Small intestine (tissue), 7 donors: ENCODE results near the gene CIAO1. TPM values are rescaled to one million over a fixed set of nuclear protein-coding genes. Genes with fewer than 3 reads are reported as not detected.

Source experiments
- DNase-seq, 2 donors: peaks; one replicate each; pipeline versions ENCODE4 v3.0.0 to v3.0.0-alpha.2; 2013
- FAIRE-seq: peaks from 2 replicates; lab custom pipeline; 2012; peaks lifted over from hg19 to GRCh38; lab: Jason Lieb, UNC
- H3K27ac ChIP-seq, 3 donors: one replicate each; pipeline ENCODE4 v1.5.1; 2013; ENCODE audit warnings: low read length in 2 of 3, mild to moderate bottlenecking in 2 of 3, control low read depth in 1 of 3, inconsistent platforms in 1 of 3, low read depth in 1 of 3, moderate library complexity in 1 of 3
- H3K27me3 ChIP-seq, 3 donors: one replicate each; pipeline ENCODE4 v1.6.1; 2013; ENCODE audit warnings: low read length in 3 of 3, inconsistent platforms in 1 of 3; ENCODE audit not compliant: control insufficient read depth in 3 of 3, insufficient read depth in 3 of 3
- H3K36me3 ChIP-seq, 3 donors: one replicate each; pipeline ENCODE4 v1.6.1; 2013; ENCODE audit warnings: low read length in 3 of 3, inconsistent platforms in 1 of 3, low read depth in 1 of 3, mild to moderate bottlenecking in 1 of 3, moderate library complexity in 1 of 3; ENCODE audit not compliant: control insufficient read depth in 3 of 3, insufficient read depth in 2 of 3
- H3K4me1 ChIP-seq, 3 donors: one replicate each; pipeline ENCODE4 v1.6.1; 2013; ENCODE audit warnings: low read length in 2 of 3, inconsistent platforms in 1 of 3, low read depth in 1 of 3, mild to moderate bottlenecking in 1 of 3, moderate library complexity in 1 of 3; ENCODE audit not compliant: control insufficient read depth in 3 of 3, insufficient read depth in 2 of 3
- H3K4me3 ChIP-seq, 3 donors: one replicate each; pipeline ENCODE4 v1.5.1; 2013; ENCODE audit warnings: low read length in 3 of 3, control low read depth in 1 of 3, inconsistent platforms in 1 of 3, low read depth in 1 of 3, mild to moderate bottlenecking in 1 of 3, moderate library complexity in 1 of 3
- H3K9me3 ChIP-seq, 2 donors: one replicate each; pipeline ENCODE4 v1.6.1; 2013; ENCODE audit warnings: low read depth in 1 of 2, low read length in 1 of 2; ENCODE audit not compliant: control insufficient read depth in 2 of 2, insufficient read depth in 1 of 2
- WGBS, 3 donors: extraction: QIAGEN DNeasy Blood & Tissue Kit; methylation state at CpG; one replicate each; pipeline ENCODE4 v1.1.7; 2013; 5-methylcytosine and 5-hydroxymethylcytosine counted together
- polyA plus RNA-seq, 4 donors: library from polyadenylated mRNA; stranded (reverse) in 3 of 4; unstranded in 1 of 4; fragments of 200-250 nt in 3 of 4; fragments of 120-200 nt in 1 of 4; gene quantifications; one replicate each; pipeline versions ENCODE4 v1.2.1 to v1.2.3, GENCODE V29; 2013
- donor health status: healthy with polysubstance abuse.
- donor health status: control.
- donor health status: control.
- donor health status: Bipolar disorder and iron deficiency.
- donor health status: healthy.

CIAO1 gene
- polyA plus RNA-seq, 4 donors, result 50.3 to 73.2 (median 56.6) TPM

- Histone ChIP-seq H3K27me3 (peaks cover 0 to 46% (median 0%) of the 10 kb centered on the region in 3 donors), H3K4me3 (no peak overlapping the region), H3K4me1 (peaks cover 0 to 7% (median 0%) of the 10 kb centered on the region in 3 donors), H3K36me3 (no peaks in the 10 kb centered on the region), H3K27ac (no peak overlapping the region), H3K9me3 (no peaks in the 10 kb centered on the region)
- no peak for DNase-seq
- FAIRE-seq, result no peak
Measured at GRCh38 chr2:96316999-96317398, 51.0 kb downstream of the CIAO1 start.

GRCh38 chr2:96317584-96317997 lies 51.6 kb downstream of the CIAO1 start:
- FAIRE-seq (no peak), DNase-seq (no peak)
- H3K36me3 ChIP-seq, result no peaks in the 10 kb centered on the region
- peaks cover 0 to 8% (median 0%) of the 10 kb centered on the region in 3 donors for H3K4me1 ChIP-seq
- no peak overlapping the region for H3K4me3 ChIP-seq
- WGBS, 3 donors, result 60 to 90% (median 78%) methylated on average over 4 of the region's 4 CpGs
- H3K9me3 ChIP-seq, result no peaks in the 10 kb centered on the region
- H3K27me3 ChIP-seq, result peaks cover 0 to 51% (median 0%) of the 10 kb centered on the region in 3 donors
- H3K27ac ChIP-seq, result no peak overlapping the region

- no peaks in the 10 kb centered on the region for H3K9me3 ChIP-seq
- 96 to 99% (median 98%) methylated on average over 4 of the region's 4 CpGs for WGBS, 3 donors
- DNase-seq (no peak), FAIRE-seq (no peak)
- H3K4me1 ChIP-seq, result peaks cover 0 to 8% (median 0%) of the 10 kb centered on the region in 3 donors
- no peaks in the 10 kb centered on the region for H3K36me3 ChIP-seq
- H3K4me3 ChIP-seq, result no peak overlapping the region
- H3K27ac ChIP-seq, result no peak overlapping the region
- H3K27me3 ChIP-seq, result peaks cover 0 to 59% (median 0%) of the 10 kb centered on the region in 3 donors
Measured at GRCh38 chr2:96318723-96319122, 52.7 kb downstream of the CIAO1 start.

GRCh38 chr2:96319396-96319795 lies 53.4 kb downstream of the CIAO1 start:
- FAIRE-seq, result no peak
- WGBS, 3 donors, result 88 to 100% (median 90%) methylated on average over 1 of the region's 1 CpG
- Histone ChIP-seq H3K4me3 (no peak overlapping the region), H3K9me3 (no peaks in the 10 kb centered on the region), H3K27me3 (peaks cover 0 to 63% (median 0%) of the 10 kb centered on the region in 3 donors), H3K36me3 (no peaks in the 10 kb centered on the region), H3K4me1 (peaks cover 0 to 8% (median 0%) of the 10 kb centered on the region in 3 donors), H3K27ac (no peak overlapping the region)
- DNase-seq, result no peak

- DNase-seq (no peak), FAIRE-seq (no peak)
- no peaks in the 10 kb centered on the region for H3K36me3 ChIP-seq
- H3K27ac ChIP-seq, result no peak overlapping the region
- H3K4me3 ChIP-seq, result no peak overlapping the region
- no peaks in the 10 kb centered on the region for H3K9me3 ChIP-seq
- H3K27me3 ChIP-seq, result peaks cover 0 to 71% (median 1%) of the 10 kb centered on the region in 3 donors
- peaks cover 0 to 8% (median 0%) of the 10 kb centered on the region in 3 donors for H3K4me1 ChIP-seq
- 85 to 91% (median 88%) methylated on average over 3 of the region's 3 CpGs for WGBS, 3 donors
Measured at GRCh38 chr2:96320326-96320725, 54.3 kb downstream of the CIAO1 start.

- Histone ChIP-seq H3K36me3 (no peaks in the 10 kb centered on the region), H3K4me3 (peak overlapping the region; percentile 42 to 58 (median 47)), H3K27me3 (peaks cover 0 to 75% (median 1%) of the 10 kb centered on the region in 3 donors), H3K4me1 (peaks cover 0 to 8% (median 0%) of the 10 kb centered on the region in 3 donors), H3K27ac (peak overlapping the region in 2 of 3 donors; percentile 46 to 69), H3K9me3 (no peaks in the 10 kb centered on the region)
- FAIRE-seq (no peak), DNase-seq (peak in 1 of 2 donors; percentile 56)
- 4% methylated on average over 41 of the region's 41 CpGs for WGBS, 3 donors
Measured at GRCh38 chr2:96320728-96321622, 55.0 kb downstream of the CIAO1 start.

Other genes starting within 250 kb of the CIAO1 start
- 1 to 10 TPM in 1 of 4 donors, under 1 TPM in 2, not detected in 1; 0.22 to 6.5 (median 0.93) TPM for gene GPAT2, start 231.3 kb upstream of the CIAO1 start, polyA plus RNA-seq
- 1 to 10 TPM in 1 of 4 donors, under 1 TPM in 1, not detected in 2; 0.69 to 1.5 TPM for gene ADRA2B, start 149.7 kb upstream of the CIAO1 start, polyA plus RNA-seq
- gene ASTL, start 127.7 kb upstream of the CIAO1 start, polyA plus RNA-seq, result not detected
- gene DUSP2, start 120.8 kb upstream of the CIAO1 start, polyA plus RNA-seq, result 1 to 10 TPM in 3 of 4 donors, under 1 TPM in 1; 0.45 to 5.1 (median 2.4) TPM
- gene STARD7, start 57.4 kb upstream of the CIAO1 start, polyA plus RNA-seq, result 100 to 1,000 TPM in 1 of 4 donors, 10 to 100 TPM in 3; 44.5 to 123 (median 66.7) TPM
- 10 to 100 TPM; 12.1 to 47.9 (median 21.1) TPM for gene TMEM127, start 228 bp upstream of the CIAO1 start, polyA plus RNA-seq
- 100 to 1,000 TPM in 1 of 4 donors, 10 to 100 TPM in 3; 55.4 to 156 (median 66.9) TPM for gene SNRNP200, start 39.3 kb downstream of the CIAO1 start, polyA plus RNA-seq
- 1 to 10 TPM in 1 of 4 donors, under 1 TPM in 2, not detected in 1; 0.27 to 1.9 (median 0.92) TPM for gene ITPRIPL1, start 59.1 kb downstream of the CIAO1 start, polyA plus RNA-seq
- 10 to 100 TPM in 1 of 4 donors, 1 to 10 TPM in 3; 1.6 to 16.7 (median 5.6) TPM for gene NCAPH, start 69.5 kb downstream of the CIAO1 start, polyA plus RNA-seq
- 1 to 10 TPM in 3 of 4 donors, under 1 TPM in 1; 0.61 to 6.2 (median 3.1) TPM for gene NEURL3, start 239.1 kb downstream of the CIAO1 start, polyA plus RNA-seq